ENCODE measurements around the gene CDC26. TPM values are rescaled to one million over a fixed set of nuclear protein-coding genes. Genes with fewer than 3 reads are reported as not detected.
A peak's percentile ranks its signal among the peaks of the same experiment; 100 is the strongest.

CDC26 gene
- total and polyA plus RNA-seq, 2 experiments from 2014 or later = 29.7 to 60.7 TPM

- Histone ChIP-seq H3K27ac (no peak overlapping the region), H3K36me3 (peaks cover 4% of the 10 kb centered on the region), H3K9me3 (ENCODE audit: low read depth) (no peaks in the 10 kb centered on the region), H3K4me3 (no peak overlapping the region), H3K27me3 (no peaks in the 10 kb centered on the region), H3K4me1 (ENCODE audit: low read depth) (peaks cover 14% of the 10 kb centered on the region)
- no peak for DNase-seq (ENCODE audit: low read depth in 1 of 2, low spot score in 1 of 2)
- no peak for TF ChIP-seq CTCF (IDR thresholded peaks at IDR 0.05; ENCODE audit: low read depth, low read length)
Measured at GRCh38 chr9:113228130-113228665, 47.2 kb downstream of the CDC26 start.

- Histone ChIP-seq H3K36me3 (peaks cover 4% of the 10 kb centered on the region), H3K27ac (no peak overlapping the region), H3K27me3 (no peaks in the 10 kb centered on the region), H3K4me1 (ENCODE audit: low read depth) (peaks cover 18% of the 10 kb centered on the region), H3K4me3 (no peak overlapping the region), H3K9me3 (ENCODE audit: low read depth) (no peaks in the 10 kb centered on the region)
- DNase-seq (ENCODE audit: low read depth in 1 of 2, low spot score in 1 of 2) = no peak
- no peak for TF ChIP-seq CTCF (IDR thresholded peaks at IDR 0.05; ENCODE audit: low read depth, low read length)
Measured at GRCh38 chr9:113227436-113227835, 47.9 kb downstream of the CDC26 start.

- H3K36me3 ChIP-seq = no peaks in the 10 kb centered on the region
- no peak overlapping the region for H3K4me3 ChIP-seq
- no peaks in the 10 kb centered on the region for H3K27me3 ChIP-seq
- peak in 1 of 2 donors; percentile 67 for DNase-seq (ENCODE audit: low read depth in 1 of 2, low spot score in 1 of 2)
- no peak for TF ChIP-seq CTCF (IDR thresholded peaks at IDR 0.05; ENCODE audit: low read depth, low read length)
- H3K27ac ChIP-seq = peak overlapping the region; percentile 70
- peaks cover 26% of the 10 kb centered on the region for H3K4me1 ChIP-seq (ENCODE audit: low read depth)
- H3K9me3 ChIP-seq (ENCODE audit: low read depth) = no peaks in the 10 kb centered on the region
Measured at GRCh38 chr9:113223963-113224362, 51.4 kb downstream of the CDC26 start.

- Histone ChIP-seq H3K4me1 (ENCODE audit: low read depth) (peaks cover 26% of the 10 kb centered on the region), H3K27ac (peak overlapping the region; percentile 55), H3K4me3 (peak overlapping the region; percentile 52), H3K9me3 (ENCODE audit: low read depth) (no peaks in the 10 kb centered on the region), H3K36me3 (no peaks in the 10 kb centered on the region), H3K27me3 (no peaks in the 10 kb centered on the region)
- no peak for TF ChIP-seq CTCF (IDR thresholded peaks at IDR 0.05; ENCODE audit: low read depth, low read length)
- peak; percentile 1 to 51 for DNase-seq (ENCODE audit: low read depth in 1 of 2, low spot score in 1 of 2)
Measured at GRCh38 chr9:113222482-113222841, 52.9 kb downstream of the CDC26 start.

GRCh38 chr9:113221800-113222481 lies 53.4 kb downstream of the CDC26 start:
- H3K27ac ChIP-seq = peak overlapping the region; percentile 55
- no peaks in the 10 kb centered on the region for H3K36me3 ChIP-seq

More at GRCh38 chr9:113221800-113222481, 53.4 kb downstream of the CDC26 start:
- no peak for TF ChIP-seq CTCF (IDR thresholded peaks at IDR 0.05; ENCODE audit: low read depth, low read length)
- no peaks in the 10 kb centered on the region for H3K27me3 ChIP-seq
- peak overlapping the region; percentile 52 for H3K4me3 ChIP-seq
- no peak for DNase-seq (ENCODE audit: low read depth in 1 of 2, low spot score in 1 of 2)
- no peaks in the 10 kb centered on the region for H3K9me3 ChIP-seq (ENCODE audit: low read depth)
- peaks cover 26% of the 10 kb centered on the region for H3K4me1 ChIP-seq (ENCODE audit: low read depth)

Data from cardiac muscle cell (in vitro differentiated cells and primary cell).